Hippocampal formation (tissue), 2 donors: ENCODE results near the gene ARHGAP42.
"Not testable (repeated sequence)": the region's sequence is repeated elsewhere in the genome, so short reads cannot be mapped to it uniquely, and the experiment has no call there.

Experiments used
- DNase-seq, 2 donors: peaks; one replicate each; lab custom pipeline; 2025; lab: John Stamatoyannopoulos, UW

ARHGAP42 gene

GRCh38 chr11:100965346-100965745 lies 278.3 kb downstream of the ARHGAP42 start:
- DNase-seq, result no peak

GRCh38 chr11:100966366-100966765 lies 279.3 kb downstream of the ARHGAP42 start:
- DNase-seq, result no peak

GRCh38 chr11:100969008-100969407 lies 281.9 kb downstream of the ARHGAP42 start:
- no peak for DNase-seq

GRCh38 chr11:100970283-100971164 lies 283.4 kb downstream of the ARHGAP42 start:
- no peak for DNase-seq

GRCh38 chr11:100972046-100972445 lies 285.0 kb downstream of the ARHGAP42 start:
- no peak for DNase-seq

GRCh38 chr11:100978442-100978841 lies 291.4 kb downstream of the ARHGAP42 start:
- DNase-seq, result no peak

GRCh38 chr11:100978939-100979338 lies 291.9 kb downstream of the ARHGAP42 start:
- DNase-seq, result no peak

GRCh38 chr11:100980156-100980555 lies 293.1 kb downstream of the ARHGAP42 start:
- DNase-seq, result no peak

- DNase-seq, result no peak
Measured at GRCh38 chr11:100981196-100981824, 294.2 kb downstream of the ARHGAP42 start.

GRCh38 chr11:100984668-100985067 lies 297.6 kb downstream of the ARHGAP42 start:
- no peak for DNase-seq

GRCh38 chr11:100990931-100991330 lies 303.8 kb downstream of the ARHGAP42 start:
- no peak for DNase-seq

GRCh38 chr11:100991541-100991940 lies 304.5 kb downstream of the ARHGAP42 start:
- DNase-seq, result no peak

- DNase-seq, result no peak
Measured at GRCh38 chr11:100994966-100995365, 307.9 kb downstream of the ARHGAP42 start.

GRCh38 chr11:100999756-101000155 lies 312.7 kb downstream of the ARHGAP42 start:
- DNase-seq, result no peak

- no peak for DNase-seq
Measured at GRCh38 chr11:101003468-101003867, 316.4 kb downstream of the ARHGAP42 start.

GRCh38 chr11:101008961-101009689 lies 322.0 kb downstream of the ARHGAP42 start:
- DNase-seq, result no peak

GRCh38 chr11:101009690-101010055 lies 322.6 kb downstream of the ARHGAP42 start:
- no peak for DNase-seq

- DNase-seq, result no peak
Measured at GRCh38 chr11:101010899-101011298, 323.8 kb downstream of the ARHGAP42 start.

GRCh38 chr11:101011881-101012280 lies 324.8 kb downstream of the ARHGAP42 start:
- DNase-seq, result no peak

GRCh38 chr11:101013702-101014101 lies 326.6 kb downstream of the ARHGAP42 start:
- DNase-seq, result not testable (repeated sequence)

GRCh38 chr11:101014600-101015285 lies 327.7 kb downstream of the ARHGAP42 start:
- no peak for DNase-seq

- DNase-seq, result no peak
Measured at GRCh38 chr11:101019870-101020269, 332.8 kb downstream of the ARHGAP42 start.
